ENCODE data around the gene TGM4. TPM values are rescaled to one million over a fixed set of nuclear protein-coding genes. Genes with fewer than 3 reads are reported as not detected.

Gene TGM4
- total RNA-seq, 4 donors from 2014 or later, result not detected

DNA sequence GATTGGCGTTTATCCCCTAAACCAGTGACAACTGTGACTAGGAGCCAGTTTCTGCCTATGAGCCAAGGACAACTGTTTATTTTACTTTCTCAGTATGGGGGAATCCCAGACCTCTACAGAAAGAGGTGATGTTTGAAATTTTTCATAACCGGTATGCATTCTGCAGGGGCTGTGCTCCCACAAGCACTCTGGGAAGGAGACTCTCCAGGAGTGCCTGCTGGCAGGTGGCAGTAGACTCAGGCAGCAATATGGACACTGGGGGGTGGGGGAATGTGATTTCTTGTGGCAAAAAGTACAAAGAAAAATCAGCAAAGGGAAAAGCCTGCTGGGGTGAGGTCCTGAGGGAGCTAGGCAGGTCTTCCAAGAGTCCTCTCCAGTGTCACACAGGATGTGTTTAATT, 5.9 kb downstream of the TGM4 start:
- no peak for DNase-seq
- TF ChIP-seq CTCF (IDR thresholded peaks at IDR 0.05) (no peak), POLR2A (IDR thresholded peaks at IDR 0.05) (no peak)
- Histone ChIP-seq H3K27ac (no peak overlapping the region), H3K4me3 (no peak overlapping the region), H3K9me3 (no peaks in the 10 kb centered on the region), H3K36me3 (no peaks in the 10 kb centered on the region), H3K4me1 (peaks cover 9 to 20% (median 10%) of the 10 kb centered on the region in 3 donors), H3K27me3 (peaks cover 0 to 4% (median 0%) of the 10 kb centered on the region in 4 donors)
- intact Hi-C loops (cut with DNase I), result no loop called here
- 33 to 51% methylated on average over 1 to 2 of the region's 2 CpGs for WGBS, 2 donors

DNA sequence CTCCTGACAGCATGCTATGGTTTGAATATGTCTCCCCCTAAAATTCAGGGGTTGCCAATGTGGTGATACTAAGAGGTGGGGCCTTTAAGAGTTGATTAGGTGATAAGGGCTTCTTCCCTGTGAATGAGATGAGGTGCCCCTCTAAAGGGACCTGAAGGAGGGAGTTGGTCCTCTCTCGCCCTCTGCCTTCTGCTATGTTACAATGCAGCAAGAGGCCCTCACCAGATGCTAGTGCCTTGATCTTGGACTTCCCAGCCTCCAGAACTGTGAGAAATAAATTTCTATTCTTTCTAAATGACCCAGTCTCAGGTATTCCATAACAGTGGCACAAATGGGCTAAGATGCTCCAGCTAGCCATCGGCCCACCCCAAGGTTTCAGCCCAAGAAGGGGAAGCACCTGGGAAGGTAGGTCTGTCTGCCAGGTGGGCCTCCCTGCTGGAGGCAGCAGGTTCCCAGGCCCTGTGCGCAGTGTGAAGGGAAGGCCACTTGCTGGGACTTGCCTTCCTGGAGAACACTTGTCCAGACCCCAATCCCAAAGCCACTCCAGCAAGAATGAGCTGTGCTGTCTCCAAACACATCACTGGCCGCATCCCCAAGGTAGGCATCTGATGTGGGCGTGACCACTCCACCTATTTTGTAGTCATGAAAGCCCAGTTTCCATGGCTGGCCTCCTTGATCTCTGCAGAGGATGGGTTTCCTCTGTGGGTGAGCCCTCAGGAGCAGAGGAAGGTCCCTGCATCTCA, 9.0 kb downstream of the TGM4 start:
- Histone ChIP-seq H3K27ac (peak overlapping the region; percentile 43 to 78 (median 70)), H3K4me3 (no peak overlapping the region), H3K36me3 (no peaks in the 10 kb centered on the region), H3K27me3 (peaks cover 0 to 6% (median 0%) of the 10 kb centered on the region in 4 donors), H3K4me1 (peaks cover 10 to 39% (median 16%) of the 10 kb centered on the region in 3 donors), H3K9me3 (no peaks in the 10 kb centered on the region)
- intact Hi-C loops (cut with DNase I), result no loop called here
- WGBS, 2 donors, result 45 to 63% methylated on average over 2 to 4 of the region's 5 CpGs
- TF ChIP-seq CTCF (IDR thresholded peaks at IDR 0.05), result no peak
- no peak for TF ChIP-seq POLR2A (IDR thresholded peaks at IDR 0.05)
- no peak for DNase-seq

GRCh38 chr3:44883999-44884431, 9.6 kb downstream of the TGM4 start:
- H3K27ac ChIP-seq, result peak overlapping the region; percentile 43 to 78 (median 70)

GRCh38 chr3:44885618-44886017, 11.2 kb downstream of the TGM4 start:
- no peak for DNase-seq
- H3K27me3 ChIP-seq, result peaks cover 0 to 6% (median 0%) of the 10 kb centered on the region in 4 donors
- peak overlapping the region in 2 of 4 donors; percentile 70 to 71 for H3K27ac ChIP-seq
- H3K36me3 ChIP-seq, result no peaks in the 10 kb centered on the region
- intact Hi-C loops (cut with DNase I), result no loop called here
- WGBS, 2 donors, result 28 to 42% methylated on average over 4 of the region's 4 CpGs
- H3K4me3 ChIP-seq, result no peak overlapping the region
- TF ChIP-seq CTCF (IDR thresholded peaks at IDR 0.05) (no peak), POLR2A (IDR thresholded peaks at IDR 0.05) (no peak)
- no peaks in the 10 kb centered on the region for H3K9me3 ChIP-seq
- peaks cover 10 to 39% (median 16%) of the 10 kb centered on the region in 3 donors for H3K4me1 ChIP-seq

More at GRCh38 chr3:44883999-44884431, 9.6 kb downstream of the TGM4 start:
- TF ChIP-seq POLR2A (IDR thresholded peaks at IDR 0.05) (no peak), CTCF (IDR thresholded peaks at IDR 0.05) (no peak)
- peaks cover 10 to 39% (median 16%) of the 10 kb centered on the region in 3 donors for H3K4me1 ChIP-seq
- peaks cover 0 to 6% (median 0%) of the 10 kb centered on the region in 4 donors for H3K27me3 ChIP-seq
- H3K4me3 ChIP-seq, result no peak overlapping the region
- no peak for DNase-seq
- no peaks in the 10 kb centered on the region for H3K9me3 ChIP-seq
- WGBS, 2 donors, result 16 to 19% methylated on average over 3 of the region's 4 CpGs
- H3K36me3 ChIP-seq, result no peaks in the 10 kb centered on the region
- intact Hi-C loops (cut with DNase I), result no loop called here

DNA sequence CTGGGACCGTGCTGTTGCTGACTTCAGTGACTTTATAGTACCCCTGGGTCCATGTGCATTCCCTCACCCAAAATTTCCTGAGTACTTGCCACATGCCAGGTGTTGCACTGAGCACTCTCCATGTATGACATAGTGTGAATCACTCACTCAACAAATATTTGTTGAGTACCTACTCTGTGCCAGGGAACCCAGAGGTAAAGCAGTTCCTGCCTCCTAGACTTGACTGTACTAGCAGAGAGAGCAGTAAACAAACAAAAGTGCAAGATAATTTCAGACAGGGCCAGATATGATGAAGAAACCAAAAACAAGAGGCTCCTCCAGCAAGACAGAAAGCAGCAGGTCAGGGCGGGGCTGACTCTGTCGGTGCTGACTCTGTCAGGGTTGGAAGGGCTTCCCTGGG, 12.2 kb downstream of the TGM4 start:
- no peak for TF ChIP-seq CTCF (IDR thresholded peaks at IDR 0.05)
- no peak for TF ChIP-seq POLR2A (IDR thresholded peaks at IDR 0.05)
- peak overlapping the region; percentile 40 to 64 (median 52) for H3K27ac ChIP-seq
- no peak for DNase-seq
- H3K9me3 ChIP-seq, result no peaks in the 10 kb centered on the region
- peaks cover 0 to 6% (median 0%) of the 10 kb centered on the region in 4 donors for H3K27me3 ChIP-seq
- peaks cover 10 to 39% (median 16%) of the 10 kb centered on the region in 3 donors for H3K4me1 ChIP-seq
- H3K4me3 ChIP-seq, result no peak overlapping the region
- intact Hi-C loops (cut with DNase I), result no loop called here
- WGBS, 2 donors, result 36 to 43% methylated on average over 2 to 3 of the region's 3 CpGs
- no peaks in the 10 kb centered on the region for H3K36me3 ChIP-seq
